Measurements from ENCODE around the gene SOX30. TPM values are rescaled to one million over a fixed set of nuclear protein-coding genes. Genes with fewer than 3 reads are reported as not detected.

Gene SOX30
- total and polyA plus RNA-seq, 2 of the 13 experiments (the other 11 are each of a cell fraction or from before 2014, with no cell fraction given) = 0.05 TPM; not detected in 1

GRCh38 chr5:157620776-157621175, 31.5 kb downstream of the SOX30 start:
- POLR2A ChIA-PET = no interaction called here
- H3K27me3 ChIP-seq (ENCODE audit: control insufficient read depth in 1 of 2, insufficient read depth in 2 of 2, low read length in 2 of 2) = peaks cover 0 to 3% of the 10 kb centered on the region in 2 experiments; a peak in 1 of 5 replicates
- in situ Hi-C loops (cut with HindIII; ENCODE audit: extremely low pct_ligation_motif_present, low pct_unique_long_range_greater_than_20kb) (no loop called here), intact Hi-C loops (cut with micrococcal nuclease; ENCODE audit: unreplicated experiment) (no loop called here)
- no peak overlapping the region for H3K4me3 ChIP-seq (replicated peaks in 1 of 3; ENCODE audit: insufficient read depth in 1 of 3, low read depth in 2 of 3, low read length in 3 of 3)
- no peak for ATAC-seq
- TF ChIP-seq PCBP2 (optimal IDR thresholded peaks at IDR 0.05; ENCODE audit: low read depth, low read length, poor library complexity, severe bottlenecking) (no peak), CSRNP2 (CRISPR knock-in tag; conservative IDR thresholded peaks at IDR 0.05; ENCODE audit: low read depth) (no peak), HDAC2 (CRISPR knock-in tag; IDR thresholded peaks at IDR 0.05) (no peak), ZNF34 (CRISPR knock-in tag; IDR thresholded peaks at IDR 0.05; ENCODE audit: borderline replicate concordance) (no peak), SKIL (CRISPR knock-in tag; IDR thresholded peaks at IDR 0.05; ENCODE audit: borderline replicate concordance) (no peak), FOSL2 (CRISPR knock-in tag; IDR thresholded peaks at IDR 0.05) (no peak)
- no TSS peak for BruUV-seq (replicated peaks)
- no peak for DNase-seq (ENCODE audit: low spot score)
- no peaks in the 10 kb centered on the region for H3K9me3 ChIP-seq (ENCODE audit: low read length)
- no peaks in the 10 kb centered on the region for H3K79me2 ChIP-seq (ENCODE audit: insufficient read depth, low read length)
- no peaks in the 10 kb centered on the region for H3K4me1 ChIP-seq (ENCODE audit: insufficient read depth, low read length)
- H3K9ac ChIP-seq (ENCODE audit: insufficient read depth, low read depth, low read length) = no peak overlapping the region
- H4K20me1 ChIP-seq (ENCODE audit: insufficient read depth, low read length) = no peaks in the 10 kb centered on the region
- CTCF ChIA-PET (ENCODE audit: low intra/inter-chr PET ratio, low total read pairs) = no interaction called here
- H3K27ac ChIP-seq (ENCODE audit: extremely low read length, insufficient read depth, low read length) = no peak overlapping the region
- H3K36me3 ChIP-seq (replicated peaks in 1 of 2; ENCODE audit: control insufficient read depth in 1 of 2, insufficient read depth in 2 of 2, low read length in 2 of 2) = no peaks in the 10 kb centered on the region
- FAIRE-seq = no peak
- H3K4me2 ChIP-seq (ENCODE audit: low read depth, low read length) = no peak overlapping the region
- no peak overlapping the region for H2AFZ ChIP-seq (ENCODE audit: low read length)

Data from HepG2 (cell line).